H1 (cell line): Measurements from ENCODE around the gene NR1I3. TPM values are rescaled to one million over a fixed set of nuclear protein-coding genes. Genes with fewer than 3 reads are reported as not detected.

ENCODE experiments used
- CTCF ChIA-PET: fragments of 300-600 bp; sonication (Branson Sonifier 250); formaldehyde crosslinking; loops from one replicate; lab custom pipeline; 2021; ENCODE audit not compliant: partially characterized antibody; lab: Charles Lee
- POLR2A ChIA-PET: fragments of 300-600 bp; sonication (Branson Sonifier 250); formaldehyde crosslinking; loops from one replicate; lab custom pipeline; 2021; ENCODE audit warnings: inconsistent platforms; ENCODE audit not compliant: partially characterized antibody; lab: Charles Lee
- DNase-seq, 2 experiments: peaks; one replicate each; pipeline versions ENCODE4 v3.0.0 to v3.0.0-alpha.2; 2010 to 2022; ENCODE audit warnings: low spot score in 2 of 2, low read depth in 1 of 2, mixed read lengths in 1 of 2
- FAIRE-seq: peaks from 2 replicates; lab custom pipeline; 2011; peaks lifted over from hg19 to GRCh38; lab: Jason Lieb, UNC
- H2AFZ ChIP-seq: 2 replicates; pipeline ENCODE4 v1.8.1; 2012; ENCODE audit warnings: low read length, inconsistent platforms
- H2AK5ac ChIP-seq: 2 replicates; pipeline ENCODE4 v1.6.1; 2013; ENCODE audit warnings: low read depth, low read length
- H2BK120ac ChIP-seq: replicated peaks from 2 replicates; pipeline ENCODE3; 2013; ENCODE audit warnings: low read depth, low read length, inconsistent platforms
- H2BK12ac ChIP-seq: 2 replicates; pipeline ENCODE4 v1.6.1; 2013; ENCODE audit warnings: low read depth, low read length
- H2BK15ac ChIP-seq: 2 replicates; pipeline ENCODE4 v1.6.1; 2013; ENCODE audit warnings: low read length
- H2BK20ac ChIP-seq: 2 replicates; pipeline ENCODE4 v1.6.1; 2013; ENCODE audit warnings: low read length
- H2BK5ac ChIP-seq: 2 replicates; pipeline ENCODE4 v1.6.1; 2013; ENCODE audit warnings: low read depth, low read length
- H3K14ac ChIP-seq: 2 replicates; pipeline ENCODE4 v1.6.1; 2013; ENCODE audit warnings: inconsistent platforms; ENCODE audit not compliant: insufficient read length
- H3K18ac ChIP-seq: 2 replicates; pipeline ENCODE4 v1.6.1; 2013; ENCODE audit warnings: low read length; ENCODE audit errors: extremely low read depth
- H3K23ac ChIP-seq: 2 replicates; pipeline ENCODE4 v1.6.1; 2013; ENCODE audit warnings: inconsistent platforms; ENCODE audit not compliant: insufficient read length
- H3K23me2 ChIP-seq: 2 replicates; pipeline ENCODE4 v1.6.1; 2013; ENCODE audit warnings: low read depth, low read length
- H3K27ac ChIP-seq: 2 replicates; pipeline ENCODE4 v1.6.1; 2011; ENCODE audit warnings: low read depth, low read length, inconsistent platforms
- H3K27me3 ChIP-seq, 4 experiments: replicated peaks in 1 of 4; 1 replicate in 1 of 4; 2 replicates in 3 of 4; pipeline versions ENCODE4 v1.6.1 to v1.8.1; 2011 to 2013; ENCODE audit warnings: low read length in 3 of 4, mild to moderate bottlenecking in 3 of 4, inconsistent platforms in 2 of 4, mixed read lengths in 2 of 4, moderate library complexity in 1 of 4; ENCODE audit not compliant: control insufficient read depth in 3 of 4, insufficient read depth in 3 of 4; ENCODE audit errors: extremely low read depth in 1 of 4
- H3K36me3 ChIP-seq, 4 experiments: 2 replicates each; pipeline versions ENCODE4 v1.6.1 to v1.8.1; 2011 to 2013; ENCODE audit warnings: mild to moderate bottlenecking in 4 of 4, low read length in 3 of 4, moderate library complexity in 2 of 4, control low read depth in 1 of 4, inconsistent platforms in 1 of 4; ENCODE audit not compliant: insufficient read depth in 4 of 4, control insufficient read depth in 2 of 4
- H3K4ac ChIP-seq: replicated peaks from 2 replicates; pipeline ENCODE3; 2013; ENCODE audit warnings: low read length, low read depth, mixed read lengths, inconsistent platforms; ENCODE audit not compliant: insufficient read length
- H3K4me1 ChIP-seq, 4 experiments: replicated peaks in 1 of 4; 1 replicate in 1 of 4; 2 replicates in 3 of 4; pipeline versions ENCODE4 v1.6.1 to v1.8.1; 2011 to 2013; ENCODE audit warnings: low read length in 3 of 4, inconsistent platforms in 2 of 4, mixed read lengths in 1 of 4; ENCODE audit not compliant: insufficient read depth in 4 of 4, control insufficient read depth in 3 of 4
- H3K4me2 ChIP-seq, 2 experiments: 2 replicates each; pipeline versions ENCODE4 v1.6.1 to v1.8.1; 2011 to 2013; ENCODE audit warnings: low read depth in 2 of 2, low read length in 2 of 2, control low read depth in 1 of 2, inconsistent platforms in 1 of 2, mild to moderate bottlenecking in 1 of 2; ENCODE audit not compliant: insufficient read depth in 1 of 2
- H3K4me3 ChIP-seq, 4 experiments: fragments of 200-600, 300-600 bp in 1 of 4; sonication (generic), shearing (Covaris generic), sonication (Bioruptor Twin) in 1 of 4; 2 replicates each; pipeline versions ENCODE4 v1.5.1 to v1.8.1; 2011 to 2016; ENCODE audit warnings: low read length in 4 of 4, low read depth in 3 of 4, control low read depth in 2 of 4, inconsistent platforms in 2 of 4, mild to moderate bottlenecking in 2 of 4, mixed read lengths in 1 of 4, moderate library complexity in 1 of 4; ENCODE audit not compliant: insufficient read depth in 2 of 4; ENCODE audit errors: extremely low read depth in 1 of 4
- H3K56ac ChIP-seq: replicated peaks from 2 replicates; pipeline ENCODE3; 2013; ENCODE audit warnings: low read depth, mild to moderate bottlenecking, mixed read lengths, low read length, inconsistent platforms; ENCODE audit not compliant: insufficient read length
- H3K79me1 ChIP-seq: 2 replicates; pipeline ENCODE4 v1.6.1; 2013; ENCODE audit warnings: low read depth, low read length, control low read depth
- H3K79me2 ChIP-seq, 2 experiments: 2 replicates each; pipeline versions ENCODE4 v1.6.1 to v1.8.1; 2012 to 2013; ENCODE audit warnings: low read length in 2 of 2, mild to moderate bottlenecking in 2 of 2, inconsistent platforms in 1 of 2; ENCODE audit not compliant: insufficient read depth in 2 of 2, control insufficient read depth in 1 of 2
- H3K9ac ChIP-seq, 4 experiments: replicated peaks in 1 of 4; 1 replicate in 1 of 4; 2 replicates in 3 of 4; pipeline versions ENCODE4 v1.6.1 to v1.8.1; 2011 to 2013; ENCODE audit warnings: low read depth in 3 of 4, low read length in 3 of 4, control low read depth in 2 of 4, mild to moderate bottlenecking in 2 of 4, moderate library complexity in 2 of 4, inconsistent platforms in 1 of 4; ENCODE audit errors: extremely low read depth in 1 of 4
- H3K9me3 ChIP-seq, 2 experiments: 2 replicates each; pipeline versions ENCODE4 v1.6.1 to v1.8.1; 2012 to 2013; ENCODE audit warnings: mild to moderate bottlenecking in 2 of 2, moderate library complexity in 2 of 2, control low read depth in 1 of 2, inconsistent platforms in 1 of 2, low read depth in 1 of 2, low read length in 1 of 2, mixed read lengths in 1 of 2; ENCODE audit not compliant: insufficient read depth in 2 of 2
- H4K20me1 ChIP-seq, 2 experiments: replicated peaks in 1 of 2; 2 replicates each; pipeline versions ENCODE3 to v1.8.1; 2011 to 2013; ENCODE audit warnings: inconsistent platforms in 2 of 2, low read length in 2 of 2, mild to moderate bottlenecking in 1 of 2; ENCODE audit not compliant: insufficient read depth in 2 of 2, control insufficient read depth in 1 of 2
- H4K5ac ChIP-seq: 2 replicates; pipeline ENCODE4 v1.6.1; 2013; ENCODE audit warnings: low read length, low read depth, mixed read lengths, inconsistent platforms; ENCODE audit not compliant: insufficient read length
- H4K8ac ChIP-seq: 2 replicates; pipeline ENCODE4 v1.8.0; 2013; ENCODE audit warnings: mild to moderate bottlenecking, moderate library complexity, low read length, inconsistent platforms; ENCODE audit not compliant: insufficient read depth; ENCODE audit errors: extremely low read depth
- H4K91ac ChIP-seq: replicated peaks from 2 replicates; pipeline ENCODE3; 2013; ENCODE audit warnings: low read length, mixed read lengths, inconsistent platforms; ENCODE audit not compliant: insufficient read length
- ASH2L ChIP-seq: fragments of 200-600, 300-600 bp; sonication (generic); IDR thresholded peaks from one replicate; pipeline ENCODE4 v1.7.1; 2017; ENCODE audit warnings: low read length
- BACH1 ChIP-seq: IDR thresholded peaks from 2 replicates; pipeline ENCODE4 v1.6.1; 2012; ENCODE audit warnings: low read length, improper control_type of control experiment
- CTCF ChIP-seq, 3 experiments: IDR thresholded peaks; 1 replicate in 2 of 3; 2 replicates in 1 of 3; pipeline versions ENCODE4 v1.5.1 to v1.6.1; 2011; ENCODE audit warnings: low read length in 3 of 3, mild to moderate bottlenecking in 3 of 3, inconsistent platforms in 2 of 3, low read depth in 1 of 3, moderate library complexity in 1 of 3; ENCODE audit not compliant: insufficient read depth in 1 of 3; ENCODE audit errors: control extremely low read depth in 1 of 3
- KDM1A ChIP-seq: fragments of 200-600, 300-600 bp; sonication (generic); IDR thresholded peaks from 2 replicates; pipeline ENCODE4 v1.7.1; 2016; ENCODE audit warnings: mild to moderate bottlenecking, low read length, borderline replicate concordance
- WGBS, 2 experiments: shearing (Covaris generic) in 1 of 2; methylation state at CpG; one replicate each; pipeline versions ENCODE4 v1.1.6 to v1.1.7; 2013 to 2015; ENCODE audit warnings: low lambda C conversion rate in 2 of 2, mixed read lengths in 2 of 2, inconsistent platforms in 1 of 2, low coverage in 1 of 2, missing lambda C conversion rate in 1 of 2; ENCODE audit not compliant: insufficient replicate concordance in 2 of 2, insufficient coverage in 1 of 2, insufficient read length in 1 of 2; ENCODE audit errors: extremely low coverage in 1 of 2, missing lambda C conversion rate in 1 of 2; 5-methylcytosine and 5-hydroxymethylcytosine counted together
- polyA plus RNA-seq, 7 experiments: library from polyadenylated mRNA; depleted of rRNA in 3 of 7; stranded (reverse) in 5 of 7; unstranded in 2 of 7; fragments of >200 nt in 5 of 7; fragments of 200-250 nt in 2 of 7; gene quantifications; 1 replicate in 5 of 7; 2 replicates in 1 of 7; 4 replicates in 1 of 7; pipeline versions ENCODE4 v1.2.1 to v1.2.3, GENCODE V29; 2011 to 2013; ENCODE audit warnings: missing spikeins in 2 of 7, mixed read lengths in 2 of 7
- total RNA-seq: library from RNA; stranded (reverse); fragmentation: NEBNext Ultra II Directional; extraction: Animal tissue kit (Norgen Biotek cat#: 25700); gene quantifications from 2 replicates; pipeline ENCODE4 v1.2.1, GENCODE V29; 2021

NR1I3 gene
- total and polyA plus RNA-seq, 2 of the 8 experiments (the other 6 are each of a cell fraction or from before 2014, with no cell fraction given): not detected

GRCh38 chr1:161235957-161236775 is 1.8 kb downstream of the NR1I3 start:
- H3K4me1 ChIP-seq: no peaks in the 10 kb centered on the region
- CTCF ChIA-PET: interaction anchor here (1.1 to 8.6 kb wide), 12 partner anchors 8 to 146 kb away, joined by 3 to 84 read pairs (median 4); partner anchors contain the start of genes ADAMTS4, PCP4L1 and TOMM40L
- H3K4me2 ChIP-seq: no peak overlapping the region
- H2BK12ac ChIP-seq: no peak overlapping the region
- no peak overlapping the region for H2BK120ac ChIP-seq
- POLR2A ChIA-PET: interaction anchor here (0.6 to 1.5 kb wide), 8 partner anchors 14 to 96 kb away, joined by 3 to 5 read pairs (median 3); partner anchors contain the start of gene SDHC
- H3K79me2 ChIP-seq: no peaks in the 10 kb centered on the region
- FAIRE-seq: no peak
- H3K9me3 ChIP-seq: no peaks in the 10 kb centered on the region
- no peak overlapping the region for H2BK5ac ChIP-seq
- no peak overlapping the region for H3K23ac ChIP-seq
- 93% methylated on average over 5 of the region's 5 CpGs; no CpG with 5 or more reads in 1 of the 2 experiments for WGBS, 2 experiments
- H4K8ac ChIP-seq: no peak overlapping the region
- H3K18ac ChIP-seq: no peak overlapping the region
- no peaks in the 10 kb centered on the region for H3K27me3 ChIP-seq
- H4K5ac ChIP-seq: no peak overlapping the region
- no peak overlapping the region for H3K56ac ChIP-seq
- no peaks in the 10 kb centered on the region for H4K20me1 ChIP-seq
- no peak overlapping the region for H4K91ac ChIP-seq
- no peak overlapping the region for H3K4me3 ChIP-seq
- no peaks in the 10 kb centered on the region for H3K36me3 ChIP-seq
- no peak overlapping the region for H3K4ac ChIP-seq
- TF ChIP-seq BACH1 (no peak), CTCF (IDR thresholded peaks at IDR 0.05; ENCODE audit: control extremely low read depth in 1 of 3, insufficient read depth in 1 of 3, low read depth in 1 of 3, low read length in 3 of 3) (no peak), ASH2L (no peak), KDM1A (no peak)
- no peak overlapping the region for H2BK15ac ChIP-seq
- no peak overlapping the region for H3K9ac ChIP-seq
- no peaks in the 10 kb centered on the region for H3K23me2 ChIP-seq
- H3K27ac ChIP-seq: no peak overlapping the region
- DNase-seq: no peak
- H3K14ac ChIP-seq: no peak overlapping the region
- no peak overlapping the region for H2BK20ac ChIP-seq
- H2AK5ac ChIP-seq: no peak overlapping the region
- H2AFZ ChIP-seq: no peak overlapping the region
- H3K79me1 ChIP-seq: no peaks in the 10 kb centered on the region
